ENCODE measurements around the gene TBC1D23. TPM values are rescaled to one million over a fixed set of nuclear protein-coding genes. Genes with fewer than 3 reads are reported as not detected.
"Not testable (repeated sequence)": the region's sequence is repeated elsewhere in the genome, so short reads cannot be mapped to it uniquely, and the experiment has no call there.

Gene TBC1D23
- total and polyA plus RNA-seq, 4 donors, result 33.8 to 82.1 (median 47.3) TPM

- Histone ChIP-seq H3K9me3 (ENCODE audit: control insufficient read depth, insufficient read depth, low read length) (no peaks in the 10 kb centered on the region), H3K27ac (ENCODE audit: low read depth, low read length) (no peak overlapping the region), H3K36me3 (ENCODE audit: control insufficient read depth, insufficient read depth, low read length) (no peaks in the 10 kb centered on the region), H3K4me3 (ENCODE audit: low read depth, low read length) (no peak overlapping the region), H3K4me1 (ENCODE audit: control insufficient read depth, insufficient read depth, low read length) (no peaks in the 10 kb centered on the region), H3K27me3 (ENCODE audit: control insufficient read depth, insufficient read depth, low read length) (no peaks in the 10 kb centered on the region)
- no CpG with 5 or more reads among the region's 1 CpG for WGBS (ENCODE audit: insufficient coverage)
- no peak for DNase-seq (ENCODE audit: low read depth in 4 of 6, low spot score in 6 of 6)
These were observed 8.8 kb upstream of the TBC1D23 start for GRCh38 chr3:100252001-100252400.

GRCh38 chr3:100254168-100254777 is 6.5 kb upstream of the TBC1D23 start:
- Histone ChIP-seq H3K4me3 (ENCODE audit: low read depth, low read length) (no peak overlapping the region), H3K27ac (ENCODE audit: low read depth, low read length) (no peak overlapping the region), H3K27me3 (ENCODE audit: control insufficient read depth, insufficient read depth, low read length) (no peaks in the 10 kb centered on the region), H3K36me3 (ENCODE audit: control insufficient read depth, insufficient read depth, low read length) (no peaks in the 10 kb centered on the region), H3K9me3 (ENCODE audit: control insufficient read depth, insufficient read depth, low read length) (no peaks in the 10 kb centered on the region), H3K4me1 (ENCODE audit: control insufficient read depth, insufficient read depth, low read length) (no peaks in the 10 kb centered on the region)
- 36% methylated on average over 5 of the region's 7 CpGs for WGBS (ENCODE audit: insufficient coverage)
- peak in 5 of 6 donors; percentile 42 to 92 (median 57) for DNase-seq (ENCODE audit: low read depth in 4 of 6, low spot score in 6 of 6)

DNA sequence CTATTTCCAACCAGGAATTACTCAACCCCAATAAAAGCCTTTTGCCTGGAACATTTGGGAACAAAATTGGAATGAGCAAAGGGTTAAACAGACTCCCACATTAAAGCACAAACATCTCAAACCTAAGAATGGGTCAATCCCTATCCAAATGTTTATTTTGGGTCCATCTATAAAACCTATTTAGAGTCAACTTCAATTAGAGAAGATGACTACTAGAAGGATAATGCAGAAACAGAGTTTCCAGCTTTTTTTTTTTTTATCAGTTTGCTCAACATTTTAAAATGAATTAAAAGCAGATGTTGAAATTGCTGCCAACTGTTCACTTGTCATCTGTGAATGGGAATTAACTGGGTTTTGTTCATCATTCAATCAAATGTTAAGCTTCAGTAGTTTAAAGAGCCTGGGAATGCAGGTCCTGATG is 4.1 kb upstream of the TBC1D23 start:
- no peak overlapping the region for H3K27ac ChIP-seq (ENCODE audit: low read depth, low read length)
- no peaks in the 10 kb centered on the region for H3K27me3 ChIP-seq (ENCODE audit: control insufficient read depth, insufficient read depth, low read length)
- H3K36me3 ChIP-seq (ENCODE audit: control insufficient read depth, insufficient read depth, low read length), result no peaks in the 10 kb centered on the region
- no peaks in the 10 kb centered on the region for H3K9me3 ChIP-seq (ENCODE audit: control insufficient read depth, insufficient read depth, low read length)
- H3K4me1 ChIP-seq (ENCODE audit: control insufficient read depth, insufficient read depth, low read length), result peaks cover 3% of the 10 kb centered on the region
- peak in 1 of 6 donors; percentile 63 for DNase-seq (ENCODE audit: low read depth in 4 of 6, low spot score in 6 of 6)
- H3K4me3 ChIP-seq (ENCODE audit: low read depth, low read length), result no peak overlapping the region

DNA sequence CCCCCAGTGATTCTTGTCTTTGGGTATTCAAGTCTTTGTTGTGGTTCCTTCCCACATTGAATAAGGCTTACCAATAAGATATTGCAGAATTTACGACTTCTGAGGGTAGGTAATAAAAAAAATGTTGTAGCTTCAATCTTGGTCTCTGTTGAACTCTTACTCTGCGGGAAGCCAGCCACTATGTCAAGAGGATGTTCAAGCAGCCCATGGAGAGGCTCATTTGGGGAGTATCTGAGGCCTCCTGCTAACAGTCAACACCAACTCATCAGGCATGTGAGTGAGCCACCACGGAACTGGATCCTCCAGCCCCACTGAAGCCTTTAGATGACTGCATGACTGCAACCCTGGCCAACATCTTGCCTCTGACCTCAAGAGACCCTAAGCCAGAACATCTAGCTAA is 3.2 kb upstream of the TBC1D23 start:
- H3K36me3 ChIP-seq (ENCODE audit: control insufficient read depth, insufficient read depth, low read length), result no peaks in the 10 kb centered on the region
- WGBS (ENCODE audit: insufficient coverage), result 60% methylated on average over 1 of the region's 3 CpGs
- H3K4me1 ChIP-seq (ENCODE audit: control insufficient read depth, insufficient read depth, low read length), result peaks cover 9% of the 10 kb centered on the region
- no peaks in the 10 kb centered on the region for H3K9me3 ChIP-seq (ENCODE audit: control insufficient read depth, insufficient read depth, low read length)
- H3K4me3 ChIP-seq (ENCODE audit: low read depth, low read length), result no peak overlapping the region
- no peak for DNase-seq (ENCODE audit: low read depth in 4 of 6, low spot score in 6 of 6)
- H3K27me3 ChIP-seq (ENCODE audit: control insufficient read depth, insufficient read depth, low read length), result no peaks in the 10 kb centered on the region
- peak overlapping the region; percentile 1 for H3K27ac ChIP-seq (ENCODE audit: low read depth, low read length)

DNA sequence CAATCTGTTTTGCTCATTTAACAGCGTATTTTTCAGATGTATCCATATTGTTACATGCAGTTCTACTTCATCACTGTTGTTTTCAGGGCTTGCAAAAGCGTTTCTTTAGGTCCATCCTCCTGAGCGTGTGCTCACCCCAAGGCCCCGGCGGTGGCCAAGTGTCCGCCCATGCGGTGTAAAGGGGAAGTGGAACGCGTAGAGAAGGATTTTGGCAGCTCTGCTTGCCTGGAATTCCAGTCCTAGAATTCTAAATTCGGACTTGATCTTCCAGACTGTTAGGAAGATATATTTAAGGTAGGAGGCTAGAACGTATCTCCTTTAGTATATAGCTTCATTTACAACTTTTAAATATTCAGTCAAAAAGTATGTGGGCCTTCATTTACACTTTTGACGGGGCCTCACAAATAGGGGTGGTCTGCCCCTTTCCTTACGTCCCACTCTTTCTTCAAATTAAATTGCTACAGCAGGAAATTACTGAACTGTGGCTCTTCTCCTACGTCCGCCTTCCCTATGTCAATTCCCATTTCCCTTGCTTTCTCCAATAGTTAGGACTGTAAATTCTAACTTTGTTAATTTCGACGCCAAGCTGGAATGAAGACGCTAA is 609 bp upstream of the TBC1D23 start:
- no peaks in the 10 kb centered on the region for H3K27me3 ChIP-seq (ENCODE audit: control insufficient read depth, insufficient read depth, low read length)
- WGBS (ENCODE audit: insufficient coverage), result 3% methylated on average over 12 of the region's 18 CpGs
- peak in 2 of 6 donors; percentile 67 to 70 for DNase-seq (ENCODE audit: low read depth in 4 of 6, low spot score in 6 of 6)
- peak overlapping the region; percentile 100 for H3K4me3 ChIP-seq (ENCODE audit: low read depth, low read length)
- no peaks in the 10 kb centered on the region for H3K36me3 ChIP-seq (ENCODE audit: control insufficient read depth, insufficient read depth, low read length)
- H3K9me3 ChIP-seq (ENCODE audit: control insufficient read depth, insufficient read depth, low read length), result no peaks in the 10 kb centered on the region
- H3K4me1 ChIP-seq (ENCODE audit: control insufficient read depth, insufficient read depth, low read length), result peaks cover 9% of the 10 kb centered on the region
- H3K27ac ChIP-seq (ENCODE audit: low read depth, low read length), result peak overlapping the region; percentile 98

GRCh38 chr3:100261485-100261903 is 702 bp downstream of the TBC1D23 start:
- no peak for DNase-seq (ENCODE audit: low read depth in 4 of 6, low spot score in 6 of 6)
- Histone ChIP-seq H3K36me3 (ENCODE audit: control insufficient read depth, insufficient read depth, low read length) (no peaks in the 10 kb centered on the region), H3K4me3 (ENCODE audit: low read depth, low read length) (peak overlapping the region; percentile 100), H3K9me3 (ENCODE audit: control insufficient read depth, insufficient read depth, low read length) (no peaks in the 10 kb centered on the region), H3K4me1 (ENCODE audit: control insufficient read depth, insufficient read depth, low read length) (peaks cover 9% of the 10 kb centered on the region), H3K27ac (ENCODE audit: low read depth, low read length) (peak overlapping the region; percentile 98), H3K27me3 (ENCODE audit: control insufficient read depth, insufficient read depth, low read length) (no peaks in the 10 kb centered on the region)
- WGBS (ENCODE audit: insufficient coverage), result 0% methylated on average over 10 of the region's 11 CpGs

GRCh38 chr3:100262925-100263324 is 2.1 kb downstream of the TBC1D23 start:
- H3K9me3 ChIP-seq (ENCODE audit: control insufficient read depth, insufficient read depth, low read length); H3K27me3 ChIP-seq (ENCODE audit: control insufficient read depth, insufficient read depth, low read length); DNase-seq (ENCODE audit: low read depth in 4 of 6, low spot score in 6 of 6); H3K36me3 ChIP-seq (ENCODE audit: control insufficient read depth, insufficient read depth, low read length); H3K27ac ChIP-seq (ENCODE audit: low read depth, low read length); H3K4me3 ChIP-seq (ENCODE audit: low read depth, low read length); H3K4me1 ChIP-seq (ENCODE audit: control insufficient read depth, insufficient read depth, low read length): not testable (repeated sequence)
- 83% methylated on average over 11 of the region's 11 CpGs for WGBS (ENCODE audit: insufficient coverage)

DNA sequence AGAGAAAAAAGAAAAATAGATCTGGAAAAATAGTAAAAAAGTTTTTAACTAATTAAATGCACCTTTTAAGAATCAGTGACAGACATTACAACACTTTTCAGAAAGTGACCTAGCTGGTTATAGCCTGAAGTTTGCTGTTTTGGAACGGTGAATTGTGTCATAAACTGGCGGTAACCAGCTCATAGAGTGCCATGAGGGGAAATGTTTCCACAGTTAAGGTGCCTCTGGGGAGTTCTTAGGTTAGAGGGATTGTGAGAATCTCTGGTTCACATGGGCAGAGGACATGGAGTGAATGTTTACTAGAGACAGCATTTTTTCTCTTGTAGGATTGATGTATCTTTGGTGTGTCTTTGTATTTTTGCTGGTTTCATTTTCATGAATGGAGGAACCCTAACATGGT is 2.8 kb downstream of the TBC1D23 start:
- H3K9me3 ChIP-seq (ENCODE audit: control insufficient read depth, insufficient read depth, low read length), result no peaks in the 10 kb centered on the region
- H3K4me1 ChIP-seq (ENCODE audit: control insufficient read depth, insufficient read depth, low read length), result peaks cover 9% of the 10 kb centered on the region
- no peaks in the 10 kb centered on the region for H3K27me3 ChIP-seq (ENCODE audit: control insufficient read depth, insufficient read depth, low read length)
- no peak overlapping the region for H3K27ac ChIP-seq (ENCODE audit: low read depth, low read length)
- whole genome bisulfite sequencing (ENCODE audit: insufficient coverage), result 78% methylated on average over 2 of the region's 2 CpGs
- no peaks in the 10 kb centered on the region for H3K36me3 ChIP-seq (ENCODE audit: control insufficient read depth, insufficient read depth, low read length)
- H3K4me3 ChIP-seq (ENCODE audit: low read depth, low read length), result no peak overlapping the region
- no peak for DNase-seq (ENCODE audit: low read depth in 4 of 6, low spot score in 6 of 6)

GRCh38 chr3:100264242-100264641 is 3.5 kb downstream of the TBC1D23 start:
- no peaks in the 10 kb centered on the region for H3K27me3 ChIP-seq (ENCODE audit: control insufficient read depth, insufficient read depth, low read length)
- no peak overlapping the region for H3K4me3 ChIP-seq (ENCODE audit: low read depth, low read length)
- no peaks in the 10 kb centered on the region for H3K9me3 ChIP-seq (ENCODE audit: control insufficient read depth, insufficient read depth, low read length)
- no peaks in the 10 kb centered on the region for H3K36me3 ChIP-seq (ENCODE audit: control insufficient read depth, insufficient read depth, low read length)
- DNase-seq (ENCODE audit: low read depth in 4 of 6, low spot score in 6 of 6), result no peak
- WGBS (ENCODE audit: insufficient coverage), result no CpG with 5 or more reads among the region's 2 CpGs
- H3K27ac ChIP-seq (ENCODE audit: low read depth, low read length), result no peak overlapping the region
- H3K4me1 ChIP-seq (ENCODE audit: control insufficient read depth, insufficient read depth, low read length), result peaks cover 9% of the 10 kb centered on the region

DNA sequence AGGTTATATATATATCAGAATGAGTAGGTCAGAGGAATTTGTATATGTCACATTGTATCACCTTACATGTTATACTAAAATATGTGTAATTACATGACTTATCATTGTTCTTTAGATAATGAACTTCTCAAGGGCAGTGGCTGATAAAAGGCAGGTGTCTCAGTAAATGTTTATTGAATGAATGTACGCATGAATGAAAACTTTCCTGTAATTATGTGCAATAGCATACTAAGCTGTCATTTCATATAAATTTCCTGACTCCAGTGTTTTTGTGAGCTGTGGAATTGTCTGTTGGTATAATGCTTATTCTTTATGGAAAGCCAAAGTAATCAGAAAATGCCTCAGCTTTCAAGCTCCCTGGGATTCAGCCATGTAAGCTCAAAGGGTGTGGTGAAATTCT is 4.2 kb downstream of the TBC1D23 start:
- no peak overlapping the region for H3K4me3 ChIP-seq (ENCODE audit: low read depth, low read length)
- no peak for DNase-seq (ENCODE audit: low read depth in 4 of 6, low spot score in 6 of 6)
- H3K9me3 ChIP-seq (ENCODE audit: control insufficient read depth, insufficient read depth, low read length), result no peaks in the 10 kb centered on the region
- WGBS (ENCODE audit: insufficient coverage), result no CpG with 5 or more reads among the region's 1 CpG
- peaks cover 7% of the 10 kb centered on the region for H3K4me1 ChIP-seq (ENCODE audit: control insufficient read depth, insufficient read depth, low read length)
- H3K27ac ChIP-seq (ENCODE audit: low read depth, low read length), result no peak overlapping the region
- H3K27me3 ChIP-seq (ENCODE audit: control insufficient read depth, insufficient read depth, low read length), result no peaks in the 10 kb centered on the region
- no peaks in the 10 kb centered on the region for H3K36me3 ChIP-seq (ENCODE audit: control insufficient read depth, insufficient read depth, low read length)

Data from spinal cord (tissue), 10 donors.